HEK293 (cell line): ENCODE results near the gene CBLN1.
"Not testable (repeated sequence)": the region's sequence is repeated elsewhere in the genome, so short reads cannot be mapped to it uniquely, and the experiment has no call there.

Experiments used
- CTCF ChIA-PET: fragments of 350-600 bp; formaldehyde crosslinking; extraction: SDS; loops from one replicate; lab custom pipeline; 2021; ENCODE audit warnings: antibody characterized with exemption; lab: Yijun Ruan, JAX
- POLR2A ChIA-PET: fragments of 300-600 bp; formaldehyde crosslinking; extraction: SDS; loops from one replicate; lab custom pipeline; 2020; ENCODE audit warnings: antibody characterized with exemption, inconsistent platforms; lab: Yijun Ruan, JAX
- H3K27ac ChIP-seq: fragments of 200-500 bp; sonication (Bioruptor generic); 2 replicates; pipeline ENCODE4 v1.5.1; 2014; ENCODE audit warnings: low read depth, low read length, control low read depth, inconsistent platforms; ENCODE audit errors: extremely low read depth
- H3K36me3 ChIP-seq, 2 experiments: fragments of 200-500 bp in 1 of 2; sonication (Bioruptor generic) in 1 of 2; 1 replicate in 1 of 2; 2 replicates in 1 of 2; pipeline ENCODE4 v1.5.1; 2014 to 2017; ENCODE audit warnings: inconsistent platforms in 2 of 2, low read length in 2 of 2; ENCODE audit not compliant: control insufficient read depth in 2 of 2, insufficient read depth in 1 of 2
- H3K4me1 ChIP-seq: fragments of 200-500 bp; sonication (Bioruptor generic); 2 replicates; pipeline ENCODE4 v1.5.1; 2014; ENCODE audit warnings: mild to moderate bottlenecking, low read length, inconsistent platforms; ENCODE audit not compliant: control insufficient read depth, insufficient read depth
- H3K4me3 ChIP-seq: 2 replicates; pipeline ENCODE4 v1.5.1; 2011; ENCODE audit warnings: low read depth, mild to moderate bottlenecking, control low read depth, low read length, moderate library complexity
- H3K9me3 ChIP-seq: fragments of 200-500 bp; sonication (Bioruptor generic); 2 replicates; pipeline ENCODE4 v1.5.1; 2014; ENCODE audit warnings: low read depth, low read length, inconsistent platforms; ENCODE audit not compliant: control insufficient read depth, insufficient read depth

The CBLN1 gene

DNA sequence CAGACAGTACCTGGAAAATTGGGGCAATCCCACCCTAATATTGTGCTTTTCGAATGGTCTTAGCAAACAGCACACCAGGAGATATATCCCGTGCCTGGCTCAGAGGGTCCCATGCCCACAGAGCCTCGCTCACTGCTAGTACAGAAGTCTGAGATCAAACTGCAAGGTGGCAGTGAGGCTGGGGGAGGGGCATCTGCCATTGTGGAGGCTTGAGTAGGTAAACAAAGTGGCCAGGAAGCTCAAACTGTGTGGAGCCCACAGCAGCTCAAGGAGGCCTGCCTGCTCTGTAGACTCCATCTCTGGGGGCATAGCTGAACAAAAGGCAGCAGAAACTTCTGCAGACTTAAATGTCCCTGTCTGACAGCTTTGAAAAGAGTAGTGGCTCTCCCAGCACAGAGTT, 53.3 kb downstream of the CBLN1 start:
- CTCF ChIA-PET, H3K4me1 ChIP-seq, POLR2A ChIA-PET, H3K9me3 ChIP-seq, H3K27ac ChIP-seq, H3K4me3 ChIP-seq, H3K36me3 ChIP-seq: not testable (repeated sequence)
